GM10248 (cell line): Measurements from ENCODE around the gene ICE2.
"Not testable (repeated sequence)": the region's sequence is repeated elsewhere in the genome, so short reads cannot be mapped to it uniquely, and the experiment has no call there.

Experiments used
- CTCF ChIA-PET: fragments of 300-600 bp; sonication (Branson Sonifier 250); formaldehyde crosslinking; extraction: SDS; loops from one replicate; lab custom pipeline; 2021; ENCODE audit warnings: antibody characterized with exemption; lab: Yijun Ruan, JAX
- POLR2A ChIA-PET: fragments of 350-650 bp; sonication (Branson Sonifier 250); formaldehyde crosslinking; extraction: SDS; loops from one replicate; lab custom pipeline; 2020; ENCODE audit warnings: antibody characterized with exemption; lab: Yijun Ruan, JAX
- DNase-seq: peaks from one replicate; pipeline ENCODE4 v3.0.0; 2012; ENCODE audit errors: extremely low spot score
- TF ChIP-seq, protein P1 (sequence below): IDR thresholded peaks from 2 replicates; pipeline ENCODE4 v1.5.1; 2012; ENCODE audit warnings: mild to moderate bottlenecking, low read depth; ENCODE audit errors: extremely low read depth, missing control alignments, control extremely low read depth

ICE2 gene

DNA sequence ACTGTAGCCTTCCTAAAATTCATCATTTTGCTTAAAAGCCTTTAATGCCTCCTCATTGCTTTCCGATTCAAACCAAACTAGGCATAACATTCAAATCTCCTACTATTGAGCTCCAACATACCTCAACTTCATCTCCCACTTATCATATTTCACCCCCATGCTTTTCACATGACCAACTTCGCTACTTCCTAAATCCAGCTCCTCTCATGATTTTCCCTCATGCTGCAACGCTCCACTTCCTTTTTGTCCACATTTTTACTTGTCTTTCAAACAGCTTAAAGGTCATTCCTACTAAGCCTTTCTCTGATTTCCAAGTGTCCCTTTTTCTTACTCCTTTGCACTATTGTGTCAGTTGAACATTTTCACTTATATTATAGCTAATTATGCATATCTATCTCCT, 60.8 kb downstream of the ICE2 start:
- POLR2A ChIA-PET, result no interaction called here
- TF ChIP-seq, protein P1, sequence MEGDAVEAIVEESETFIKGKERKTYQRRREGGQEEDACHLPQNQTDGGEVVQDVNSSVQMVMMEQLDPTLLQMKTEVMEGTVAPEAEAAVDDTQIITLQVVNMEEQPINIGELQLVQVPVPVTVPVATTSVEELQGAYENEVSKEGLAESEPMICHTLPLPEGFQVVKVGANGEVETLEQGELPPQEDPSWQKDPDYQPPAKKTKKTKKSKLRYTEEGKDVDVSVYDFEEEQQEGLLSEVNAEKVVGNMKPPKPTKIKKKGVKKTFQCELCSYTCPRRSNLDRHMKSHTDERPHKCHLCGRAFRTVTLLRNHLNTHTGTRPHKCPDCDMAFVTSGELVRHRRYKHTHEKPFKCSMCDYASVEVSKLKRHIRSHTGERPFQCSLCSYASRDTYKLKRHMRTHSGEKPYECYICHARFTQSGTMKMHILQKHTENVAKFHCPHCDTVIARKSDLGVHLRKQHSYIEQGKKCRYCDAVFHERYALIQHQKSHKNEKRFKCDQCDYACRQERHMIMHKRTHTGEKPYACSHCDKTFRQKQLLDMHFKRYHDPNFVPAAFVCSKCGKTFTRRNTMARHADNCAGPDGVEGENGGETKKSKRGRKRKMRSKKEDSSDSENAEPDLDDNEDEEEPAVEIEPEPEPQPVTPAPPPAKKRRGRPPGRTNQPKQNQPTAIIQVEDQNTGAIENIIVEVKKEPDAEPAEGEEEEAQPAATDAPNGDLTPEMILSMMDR, result no peak
- CTCF ChIA-PET, result interaction anchor here (1.0 to 1.1 kb wide), 2 partner anchors 10 to 13 kb away, joined by 3 to 4 read pairs; no protein-coding TSS in a partner anchor
- DNase-seq, result no peak

DNA sequence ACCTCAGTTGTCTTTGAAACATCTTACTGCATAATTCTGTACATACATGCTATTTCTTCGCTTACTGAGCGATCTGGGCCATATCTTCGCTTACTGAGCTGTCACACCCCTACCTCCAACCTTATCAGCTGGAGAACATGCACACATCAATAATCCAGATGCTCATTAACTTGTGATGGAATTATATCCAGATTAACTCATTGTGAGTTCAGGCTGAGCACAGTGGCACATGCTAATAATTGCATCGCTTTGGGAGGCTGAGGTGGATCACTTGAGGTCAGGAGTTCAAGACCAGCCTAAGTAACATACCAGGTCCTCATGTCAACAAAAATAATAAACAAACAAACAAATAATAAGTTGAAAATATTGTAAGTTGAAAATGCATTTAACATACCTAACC, 61.8 kb downstream of the ICE2 start:
- TF ChIP-seq, protein P1, result no peak
- no peak for DNase-seq
- ChIA-PET POLR2A (no interaction called here), CTCF (no interaction called here)

DNA sequence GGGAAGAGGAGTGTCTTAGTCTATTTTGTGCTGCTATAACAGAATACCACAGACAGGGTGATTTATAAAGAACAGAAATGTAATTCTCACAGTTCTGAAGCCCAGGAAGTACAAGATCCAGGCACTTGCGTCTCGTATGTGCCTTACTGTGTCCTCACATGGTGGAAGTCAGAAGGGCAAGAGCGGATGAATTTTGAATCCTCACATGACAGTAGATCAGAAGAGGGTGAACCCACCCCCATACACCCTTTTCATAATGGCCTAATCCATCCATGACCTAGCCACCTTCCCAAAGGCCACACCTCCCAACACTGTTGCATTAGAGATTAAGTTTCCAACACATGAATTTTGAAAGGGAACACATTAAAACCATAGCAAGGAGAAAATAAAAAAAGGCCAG, 62.5 kb downstream of the ICE2 start:
- CTCF ChIA-PET, result no interaction called here
- no peak for DNase-seq
- POLR2A ChIA-PET, result no interaction called here
- TF ChIP-seq, protein P1, result no peak

DNA sequence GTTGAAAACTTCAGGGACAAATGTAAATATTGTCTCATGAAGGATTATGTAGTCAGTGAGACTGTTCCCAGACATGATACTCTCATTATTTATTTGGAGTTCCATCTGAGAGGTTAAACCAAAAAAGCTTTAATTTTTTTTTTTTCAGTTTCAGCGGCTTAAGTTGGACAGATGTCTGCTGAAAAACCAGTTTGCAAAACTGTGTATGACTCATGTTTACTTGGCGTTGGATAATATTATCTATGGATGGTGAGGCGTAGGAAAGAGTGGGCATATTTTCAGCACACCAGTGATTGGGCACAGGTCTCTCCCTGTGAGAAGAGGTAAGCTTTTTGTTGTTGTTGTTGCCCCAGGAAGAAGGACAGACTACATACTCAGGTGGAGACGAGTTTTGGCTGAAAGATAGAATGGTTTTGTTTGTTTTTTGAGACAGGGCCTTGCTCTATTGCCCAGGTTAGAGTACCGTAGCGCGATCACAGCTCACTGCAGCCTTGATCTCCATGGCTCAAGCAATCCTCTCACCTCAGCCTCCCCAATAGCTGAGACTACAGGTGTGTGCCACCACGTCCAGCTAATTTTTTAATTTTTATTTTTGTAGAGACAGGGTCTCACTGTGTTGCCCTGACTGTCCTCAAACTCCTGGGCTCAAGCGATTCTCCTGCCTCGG, 64.8 kb downstream of the ICE2 start:
- TF ChIP-seq, protein P1, result no peak
- no peak for DNase-seq
- ChIA-PET POLR2A (no interaction called here), CTCF (interaction anchor here (1.3 to 1.4 kb wide), 2 partner anchors 16 to 29 kb away, joined by 3 to 4 read pairs; no protein-coding TSS in a partner anchor)

DNA sequence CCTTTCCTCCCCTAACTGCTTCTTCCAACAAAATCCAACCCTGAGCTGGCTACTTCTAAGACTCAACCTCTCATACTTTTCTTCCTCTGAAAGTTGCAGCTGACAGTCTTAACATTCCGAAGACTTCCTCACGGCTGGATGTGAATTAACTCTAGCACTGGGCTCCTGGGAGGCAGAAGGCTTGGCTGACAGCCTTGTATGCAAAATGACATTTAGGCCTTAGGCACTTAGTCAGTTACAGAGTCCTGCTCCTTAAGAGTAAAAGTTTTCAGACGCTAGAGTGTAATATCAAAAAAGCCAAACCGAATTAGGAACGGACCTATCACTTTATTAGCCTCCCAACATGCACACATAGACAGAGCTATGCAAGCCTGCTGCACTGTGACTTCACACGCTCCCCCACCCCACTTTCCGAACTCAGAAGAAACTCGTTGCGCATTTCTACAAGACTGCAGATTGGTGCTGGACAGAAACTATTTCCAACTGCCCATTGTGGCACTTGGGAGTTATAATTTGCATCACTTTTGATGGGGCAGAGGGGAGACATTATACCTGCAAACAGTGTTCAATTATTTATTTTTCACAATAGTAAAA, 65.6 kb downstream of the ICE2 start:
- ChIA-PET CTCF (interaction anchor here (1.3 kb wide), 1 partner anchor 30 kb away, joined by 3 read pairs; no protein-coding TSS in a partner anchor), POLR2A (no interaction called here)
- no peak for DNase-seq
- TF ChIP-seq, protein P1, result no peak

DNA sequence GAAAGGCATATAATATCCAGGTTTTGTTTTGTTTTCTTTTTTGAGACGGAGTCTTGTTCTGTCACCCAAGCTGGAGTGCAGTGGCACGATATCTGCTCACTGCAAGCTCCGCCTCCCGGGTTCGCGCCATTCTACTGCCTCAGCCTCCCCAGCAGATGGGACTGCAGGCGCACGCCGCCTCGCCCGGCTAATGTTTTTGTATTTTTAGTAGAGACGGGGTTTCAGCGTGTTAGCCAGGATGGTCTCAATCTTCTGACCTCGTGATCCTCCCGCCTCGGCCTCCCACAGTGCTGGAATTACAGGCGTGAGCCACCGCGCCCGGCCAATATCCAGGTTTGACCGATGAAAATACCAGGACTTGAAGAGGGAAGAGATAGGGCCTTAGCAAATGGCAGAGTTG, 66.1 kb downstream of the ICE2 start:
- DNase-seq, CTCF ChIA-PET, POLR2A ChIA-PET: not testable (repeated sequence)
